Stimulated activated CD4-positive, alpha-beta T cell treated with anti-CD3 and anti-CD28 coated beads, Interleukin-15, amount 100 ng/mL, for 48 hours (primary cell): ENCODE results near the gene TADA3.

Experiments used
- DNase-seq, 2 donors: peaks; one replicate each; pipeline ENCODE4 v3.0.0-alpha.2; 2020; ENCODE audit warnings: low read depth in 2 of 2

Gene TADA3

DNA sequence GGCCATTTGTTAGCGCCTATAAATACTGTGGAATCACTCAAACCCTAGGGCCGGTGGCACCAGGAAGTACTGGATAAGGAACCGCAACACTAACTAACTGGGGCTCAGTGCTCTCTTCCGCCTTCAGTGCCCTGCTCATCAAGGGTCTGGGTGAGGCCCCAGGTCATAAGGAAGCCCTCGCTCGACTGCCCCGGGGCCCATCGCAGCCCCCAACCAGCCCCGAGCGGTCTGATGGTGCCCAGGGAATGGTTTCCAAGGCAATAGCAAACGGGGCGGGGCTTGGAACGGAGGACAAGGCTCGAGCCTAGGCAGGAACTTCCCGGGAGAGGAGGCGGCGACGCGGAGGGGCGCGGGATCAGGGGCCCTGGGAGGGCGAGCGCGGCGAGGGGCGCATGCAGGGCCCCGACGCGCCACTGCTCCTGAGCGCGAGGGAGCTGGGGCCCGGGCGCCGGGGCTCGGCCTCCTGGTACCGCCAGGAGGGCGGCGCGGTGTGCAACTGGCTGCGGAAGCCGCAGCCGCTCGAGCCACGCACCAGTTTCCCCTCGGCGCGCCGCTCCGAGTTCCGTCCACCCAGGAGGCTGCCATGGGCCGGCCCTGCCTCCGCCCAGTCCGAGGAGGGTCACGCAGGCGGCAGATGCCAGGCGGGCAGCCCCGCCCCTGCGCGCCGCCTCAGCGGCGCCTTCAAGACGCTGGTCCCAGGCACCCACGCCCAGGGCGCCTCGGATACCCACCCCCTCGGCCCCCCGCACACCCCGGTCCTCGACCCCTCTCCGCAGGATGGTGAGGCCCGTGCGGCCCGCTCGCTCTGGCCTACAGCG lies 17.6 kb upstream of the TADA3 start, which contains the start of gene TTLL3:
TSS of gene TTLL3 (plus strand) at position 648 of the 818 bp plus-strand sequence. CDS start 400 bp downstream, outside the sequence.
- DNase-seq = no peak

DNA sequence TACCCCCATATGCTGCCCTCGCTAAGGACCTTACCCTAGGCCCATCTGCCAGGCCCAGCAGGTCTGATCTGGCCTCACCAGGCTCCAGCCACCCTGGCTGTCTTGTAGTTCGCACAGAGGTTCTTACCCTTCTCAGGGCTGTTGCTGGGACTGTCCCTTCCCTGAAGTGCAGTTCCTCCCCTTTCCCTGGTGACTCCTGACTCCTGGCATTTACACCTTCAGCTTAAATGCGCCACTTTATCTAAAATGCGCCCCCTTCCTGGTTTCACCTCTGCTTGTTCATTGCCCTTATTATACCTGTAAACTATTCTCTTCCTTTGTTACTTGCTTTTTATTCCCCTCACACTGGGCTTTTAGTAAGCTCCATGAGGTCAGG lies 17.0 kb upstream of the TADA3 start:
- no peak for DNase-seq

DNA sequence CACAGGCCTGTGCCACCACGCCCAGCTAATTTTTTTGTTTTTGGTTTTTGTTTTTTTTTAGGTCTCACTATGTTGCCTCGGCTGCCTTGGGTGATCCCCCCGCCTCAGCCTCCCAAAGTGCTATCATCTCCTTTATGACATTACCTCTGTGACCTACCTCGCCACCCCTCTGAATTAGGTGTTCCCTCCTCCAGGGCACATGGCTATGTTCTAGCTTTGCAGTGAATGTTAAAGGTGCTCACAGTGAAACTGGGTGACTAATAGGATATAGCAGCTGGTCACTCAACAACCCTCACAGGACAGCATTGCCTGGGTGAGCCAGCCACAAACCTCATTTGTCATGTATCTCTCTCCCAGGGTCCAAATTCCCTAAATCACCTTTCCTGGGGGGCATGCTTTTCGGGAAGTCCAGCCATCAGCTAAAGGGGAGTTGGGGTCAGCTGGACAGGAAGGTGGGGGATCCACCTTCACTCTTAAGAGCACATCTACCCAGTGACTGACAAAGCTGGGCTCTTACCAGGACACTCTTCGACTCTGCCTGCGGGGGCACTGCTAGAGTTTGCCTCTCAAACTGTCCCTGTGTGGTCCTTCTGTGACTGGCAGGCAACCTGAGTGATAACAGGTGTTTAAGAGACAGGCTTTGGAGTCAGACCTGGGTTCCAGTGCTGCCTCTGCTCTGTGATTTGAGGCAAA lies 16.2 kb upstream of the TADA3 start:
- DNase-seq = peak in 1 of 2 donors; percentile 58

DNA sequence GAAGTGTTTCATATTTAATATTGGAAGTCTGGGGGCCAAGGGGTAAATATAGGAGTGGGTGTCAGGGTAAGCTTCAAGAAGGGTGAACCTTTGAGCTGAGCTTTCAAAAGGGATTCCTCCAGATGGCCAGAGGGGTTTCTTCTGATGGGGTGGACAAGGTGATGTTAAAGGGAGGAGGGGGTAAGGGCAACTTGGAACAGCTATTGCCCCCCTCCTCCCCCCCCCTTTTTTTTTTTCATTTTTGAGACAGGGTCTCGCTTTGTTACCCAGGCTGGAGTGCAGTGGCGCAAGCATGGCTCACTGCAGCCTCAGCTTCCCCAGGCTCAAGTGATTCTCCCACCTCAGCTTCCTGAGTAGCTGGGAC lies 15.7 kb upstream of the TADA3 start:
- no peak for DNase-seq

DNA sequence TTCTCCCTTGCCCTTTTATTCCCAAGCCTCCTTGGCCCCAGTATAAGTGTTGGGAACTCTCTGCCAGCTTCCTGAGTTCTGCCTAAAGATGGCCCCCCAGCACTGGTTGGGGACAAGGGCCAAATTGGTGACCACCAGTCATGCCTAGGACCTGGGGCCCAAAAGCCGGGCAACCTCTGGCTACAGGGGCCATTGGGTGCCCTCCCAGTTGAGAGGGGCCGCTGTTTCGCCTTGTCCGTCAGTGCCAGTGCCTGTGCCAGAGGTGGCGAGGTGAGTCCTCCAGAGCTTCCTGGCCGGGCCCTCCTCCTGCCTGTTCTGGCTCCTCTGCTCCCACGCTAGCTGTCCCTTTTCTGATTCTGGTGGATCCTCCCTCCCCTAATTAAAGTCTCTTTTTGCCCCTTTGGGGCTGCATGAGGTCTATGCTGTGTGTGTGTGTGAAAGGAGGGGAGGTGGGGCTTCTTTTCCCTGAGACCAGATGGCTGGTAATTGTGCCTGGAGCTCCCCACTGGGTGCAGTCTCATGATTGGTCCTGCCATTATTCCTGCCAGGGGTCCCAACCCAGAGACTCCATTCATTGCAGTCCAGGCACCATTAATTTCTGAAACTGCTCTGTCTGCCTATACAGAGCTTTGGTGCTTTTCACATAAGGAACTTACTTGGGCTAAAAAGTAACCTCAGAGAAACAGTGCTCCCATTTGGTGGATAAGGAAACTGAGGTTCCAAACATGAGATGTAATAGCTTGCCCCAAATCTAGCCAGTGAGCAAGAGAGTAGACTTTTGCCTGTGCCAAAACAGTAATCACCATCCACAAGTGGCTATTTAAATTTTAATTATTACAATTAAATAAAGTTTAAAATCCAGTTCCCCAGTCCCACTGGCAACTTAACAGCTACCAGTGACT lies 14.7 kb upstream of the TADA3 start:
- DNase-seq = no peak

DNA sequence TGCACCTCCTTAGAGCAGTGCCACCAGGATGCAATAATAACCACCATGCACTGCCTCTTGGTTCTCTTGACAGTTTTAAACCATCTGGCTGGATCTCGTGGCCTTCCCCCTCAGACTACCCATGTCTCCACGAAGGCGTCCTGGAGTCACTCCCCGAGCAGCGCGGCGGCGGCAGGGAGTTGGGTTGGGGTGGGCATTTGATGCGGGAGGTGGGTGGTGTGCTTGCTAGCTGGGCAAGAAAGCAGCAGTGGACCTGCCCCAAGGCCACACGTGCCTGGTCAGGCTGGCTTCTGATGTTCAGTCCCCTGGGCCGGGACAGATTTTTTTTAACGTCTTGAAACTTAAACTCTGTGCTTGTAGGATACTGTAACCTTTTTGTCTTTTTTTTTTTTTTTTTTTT lies 13.9 kb upstream of the TADA3 start:
- no peak for DNase-seq

DNA sequence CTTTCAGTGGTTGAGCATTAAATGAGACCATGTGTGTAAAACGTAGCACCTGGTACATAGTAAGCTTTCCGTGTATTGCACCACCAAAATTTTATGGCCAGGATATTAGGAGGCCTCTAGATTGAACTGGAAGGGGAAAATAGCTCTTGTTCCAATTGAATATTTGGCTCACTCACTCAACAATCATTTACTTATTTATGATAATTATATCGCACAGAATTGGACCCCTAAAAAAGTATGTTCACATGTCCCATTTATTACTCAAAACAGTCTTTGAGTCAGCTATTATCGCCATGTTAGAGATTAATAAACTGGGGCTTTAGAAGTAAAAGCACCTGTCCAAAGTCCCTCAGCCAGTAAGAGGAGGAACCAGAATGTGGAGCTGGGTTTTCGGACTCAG lies 12.7 kb upstream of the TADA3 start:
- no peak for DNase-seq

DNA sequence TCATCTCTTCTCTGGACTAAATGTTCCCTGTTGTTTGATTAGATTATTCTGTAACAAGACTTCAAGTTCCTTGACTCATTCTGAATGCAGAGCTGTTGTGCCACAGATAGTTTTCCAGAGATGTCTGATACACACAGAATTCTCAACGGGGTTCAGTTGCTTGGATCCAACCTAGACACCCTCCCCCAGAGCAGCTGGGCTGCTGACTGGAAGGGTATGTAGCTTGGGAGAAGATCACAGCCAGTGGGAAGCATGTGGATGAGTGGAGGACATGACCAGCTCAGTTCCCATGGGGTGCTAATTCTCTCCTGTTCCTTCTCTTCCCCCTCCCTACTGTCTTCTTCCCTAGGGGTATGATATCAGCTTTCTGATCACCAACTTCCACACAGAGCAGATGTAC lies 11.2 kb upstream of the TADA3 start:
- no peak for DNase-seq

DNA sequence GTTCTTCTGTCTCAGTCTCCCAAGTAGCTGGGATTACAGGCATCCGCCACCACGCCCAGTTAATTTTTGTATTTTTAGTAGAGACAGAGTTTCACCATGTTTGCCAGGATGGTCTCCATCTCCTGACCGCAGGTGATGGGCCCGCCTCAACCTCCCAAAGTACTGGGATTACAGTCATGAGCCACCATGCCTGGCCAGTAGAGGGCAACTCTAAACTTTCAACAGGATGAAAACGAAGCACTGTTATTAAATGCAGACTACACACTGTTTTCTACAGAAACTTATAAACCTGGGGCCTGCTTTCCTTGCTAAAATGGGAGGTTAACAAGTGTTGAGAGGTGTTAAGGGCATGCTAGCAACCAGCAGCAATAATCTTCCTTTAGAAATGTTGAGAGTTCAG lies 8.3 kb upstream of the TADA3 start:
- DNase-seq = no peak

DNA sequence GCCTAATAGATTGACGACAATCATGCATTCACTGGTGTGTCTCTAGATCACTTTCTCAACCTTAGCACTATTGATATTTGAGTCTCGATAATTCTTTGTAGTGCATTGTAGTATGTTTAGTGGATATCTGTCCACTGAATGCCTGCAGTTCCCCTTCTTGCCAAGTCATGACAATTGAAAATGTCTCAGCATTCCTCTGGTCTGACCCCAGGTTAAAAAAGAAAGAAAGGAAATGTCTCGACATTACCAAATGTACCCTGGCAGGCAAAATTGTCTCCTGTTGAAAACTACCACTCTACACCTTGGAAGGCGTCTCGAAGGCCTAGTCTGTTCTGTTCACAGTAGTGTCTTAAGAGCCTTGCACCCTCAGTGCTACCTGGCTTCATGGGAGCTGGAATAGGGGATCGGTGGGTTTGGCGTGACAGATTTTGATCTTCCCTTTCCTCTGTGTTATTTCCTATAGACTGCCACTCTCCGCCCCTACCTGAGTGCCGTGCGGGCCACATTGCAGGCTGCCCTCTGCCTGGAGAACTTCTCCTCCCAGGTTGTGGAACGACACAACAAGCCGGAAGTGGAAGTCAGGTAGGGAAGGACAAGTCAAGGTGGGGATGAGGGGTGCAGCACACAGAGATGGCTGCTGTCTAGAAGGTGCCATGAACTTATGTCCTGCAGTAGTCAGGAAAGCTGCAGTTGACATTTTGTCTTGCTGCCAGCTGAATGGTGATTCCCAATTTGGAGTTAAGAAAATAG lies 5.1 kb upstream of the TADA3 start:
- DNase-seq = no peak

DNA sequence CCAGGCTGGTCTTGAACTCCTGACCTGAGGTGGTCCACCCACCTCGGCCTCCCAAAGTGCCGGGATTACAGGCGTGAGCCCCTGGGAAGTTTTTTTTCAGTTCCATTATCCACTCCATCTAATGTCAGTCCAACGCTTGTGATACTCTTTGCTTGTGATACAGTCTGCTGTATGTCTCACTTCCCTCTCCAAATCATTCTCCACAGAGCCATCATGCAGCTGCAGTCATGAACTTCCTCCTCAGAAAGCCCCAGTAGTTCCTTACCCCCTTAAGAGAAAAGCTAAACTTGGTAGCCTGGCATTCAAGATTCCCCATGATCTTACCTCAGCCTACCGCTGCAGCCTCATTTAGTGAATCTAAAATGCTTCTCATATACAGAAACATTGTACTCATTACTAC lies 2.9 kb upstream of the TADA3 start:
- no peak for DNase-seq

DNA sequence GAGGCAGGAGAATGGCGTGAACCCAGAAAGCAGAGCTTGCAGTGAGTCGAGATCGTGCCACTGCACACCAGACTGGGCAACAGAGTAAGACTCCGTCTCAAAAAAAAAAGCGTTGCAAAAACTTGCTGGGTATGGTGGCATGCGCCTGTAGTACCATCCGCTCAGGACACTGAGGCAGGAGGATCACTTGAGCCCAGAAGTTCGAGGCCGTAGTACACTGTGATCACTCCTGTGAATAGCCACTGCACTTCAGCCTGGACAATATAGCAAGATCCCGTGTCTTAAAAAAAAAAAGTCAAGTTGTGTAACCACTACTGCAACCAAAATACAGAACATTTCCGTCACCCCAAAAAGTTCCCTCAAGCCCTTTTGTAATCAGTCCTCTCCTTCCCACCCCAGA lies 2.1 kb upstream of the TADA3 start:
- DNase-seq = no peak

DNA sequence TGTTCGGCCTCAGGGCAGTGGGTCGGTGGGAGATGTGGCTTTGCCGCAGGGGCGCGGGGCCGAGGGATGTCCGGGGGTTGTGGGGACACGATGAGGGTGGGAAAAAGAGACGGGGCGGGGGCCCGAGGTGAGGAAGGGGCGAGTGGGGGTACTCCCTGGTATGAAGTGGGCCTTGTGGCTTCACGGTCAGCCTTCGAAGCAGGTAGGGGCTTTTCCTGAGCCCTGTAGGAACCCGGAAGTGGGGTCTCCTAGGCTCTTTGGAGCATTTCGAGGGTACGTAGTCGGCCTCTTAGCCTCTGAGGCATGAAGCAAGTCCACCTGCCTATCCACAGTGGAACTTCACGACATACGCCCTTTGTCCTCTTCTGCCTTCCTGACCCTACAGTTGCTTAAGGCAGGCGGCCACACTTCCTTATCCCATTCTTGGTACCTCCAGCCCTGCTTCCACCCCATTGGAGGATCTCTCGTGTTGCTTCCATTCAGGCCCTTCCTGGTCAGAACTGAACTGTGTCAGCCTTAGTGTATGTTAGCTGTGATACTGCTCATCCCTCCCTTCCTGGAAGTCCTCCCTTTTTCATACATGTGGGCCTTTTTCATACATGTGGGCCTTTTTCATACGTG lies 998 bp upstream of the TADA3 start:
- no peak for DNase-seq

DNA sequence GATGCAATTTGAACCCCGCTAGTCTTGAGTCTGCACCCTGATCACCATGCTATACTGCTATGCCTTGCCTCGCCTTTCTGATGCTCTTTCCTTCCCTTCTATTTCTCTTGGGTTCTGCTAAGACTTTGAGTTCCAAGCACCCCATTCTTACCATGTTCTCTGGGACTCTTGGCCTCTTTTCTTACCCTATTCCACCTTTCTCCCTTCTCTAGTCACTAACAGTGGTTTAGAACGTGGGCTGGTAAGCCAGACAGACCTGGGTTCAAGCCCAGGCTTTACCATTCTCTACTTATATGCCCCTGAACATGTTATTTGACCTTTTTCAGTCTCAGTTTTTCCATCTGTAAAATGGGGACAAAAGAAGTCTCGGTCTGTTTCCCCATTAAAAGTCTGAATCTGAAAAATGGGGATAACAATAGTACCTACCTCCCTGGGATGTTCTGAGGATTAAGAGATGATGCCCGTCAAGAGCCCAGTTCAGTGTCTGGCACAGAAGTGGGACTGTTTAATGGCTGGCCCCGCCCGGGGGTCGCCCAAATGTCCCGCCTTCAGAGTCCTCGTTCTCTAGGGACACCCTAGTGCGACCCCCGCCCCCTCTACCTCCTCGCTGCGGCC lies 376 bp downstream of the TADA3 start:
- no peak for DNase-seq

DNA sequence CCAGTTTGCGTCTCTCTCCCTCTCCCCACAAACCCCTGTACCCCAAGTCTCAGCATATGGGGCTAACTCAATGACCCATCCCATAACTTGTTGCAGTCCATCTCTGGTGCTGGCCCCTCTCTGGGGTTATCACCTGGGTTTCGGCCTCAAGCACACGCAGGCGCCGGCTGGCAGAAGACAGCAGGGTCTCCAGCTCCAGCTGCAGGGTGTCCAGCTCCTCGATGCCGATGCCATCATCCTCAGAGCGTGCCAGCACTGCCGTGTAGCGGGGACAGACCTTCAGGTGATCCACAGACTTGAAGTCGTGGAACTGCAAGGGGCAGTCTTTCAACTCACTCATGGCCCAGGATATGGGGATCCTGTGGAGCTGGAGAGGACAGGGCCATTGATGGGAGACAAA lies 1.1 kb downstream of the TADA3 start:
- DNase-seq = no peak

DNA sequence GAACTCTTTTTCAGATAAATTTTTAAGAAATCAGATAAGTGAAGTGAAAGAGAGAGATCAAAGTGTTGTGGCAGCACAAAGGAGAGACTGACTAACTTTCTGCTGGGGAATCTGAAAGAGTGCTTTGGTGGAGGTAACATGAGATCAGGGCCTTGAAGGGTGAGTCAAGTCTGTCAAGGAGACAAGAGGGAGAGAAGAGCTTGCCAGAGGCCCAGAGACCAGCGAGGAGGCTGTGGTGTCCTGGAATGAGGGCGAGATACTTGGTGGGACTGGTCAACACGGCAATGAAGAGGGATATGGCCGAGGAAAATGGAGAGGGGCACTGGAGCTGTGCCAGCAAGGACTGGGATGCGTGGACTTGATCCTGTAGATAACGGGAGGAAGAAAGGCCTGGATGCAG lies 4.6 kb downstream of the TADA3 start:
- DNase-seq = peak in 1 of 2 donors; percentile 41

DNA sequence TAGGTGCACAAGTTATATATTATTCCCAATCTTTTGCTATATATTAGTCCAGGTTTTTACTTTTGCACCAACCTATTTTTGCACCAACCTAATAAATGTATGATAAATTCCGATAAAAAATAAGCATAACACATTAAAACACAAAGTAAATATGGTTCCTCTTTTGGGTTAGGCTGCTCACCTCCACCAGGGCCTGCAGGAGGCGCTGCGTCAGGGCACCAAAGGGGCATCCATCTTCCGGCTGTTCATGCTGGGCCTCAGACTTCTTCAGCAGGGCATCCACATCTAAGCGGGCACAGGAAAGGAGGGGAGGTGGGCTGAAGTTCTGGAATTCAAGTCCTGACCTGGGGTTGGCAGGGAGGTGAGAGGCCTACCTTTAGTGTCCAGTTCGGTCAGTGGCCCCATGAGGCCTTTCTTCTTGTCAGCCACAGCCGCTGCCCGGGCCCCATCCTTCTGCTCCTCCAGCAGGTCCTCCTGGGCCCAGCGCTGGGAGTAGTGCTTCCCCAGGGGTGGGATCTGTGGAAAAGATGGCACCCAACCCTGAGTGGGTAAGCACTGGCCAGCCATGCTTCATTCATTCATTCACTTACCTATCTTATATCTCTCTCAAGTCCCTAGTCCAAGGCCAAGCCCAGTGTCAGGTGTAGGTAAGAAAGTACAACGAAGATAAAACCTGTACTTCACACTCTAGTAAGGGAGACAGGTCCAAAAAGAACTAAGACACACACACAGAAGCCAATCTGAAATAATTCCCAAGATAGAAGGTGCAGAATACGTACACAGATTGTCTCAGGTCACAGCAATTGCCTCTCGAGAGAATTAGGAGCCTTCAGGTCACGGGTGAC lies 5.2 kb downstream of the TADA3 start:
- no peak for DNase-seq

DNA sequence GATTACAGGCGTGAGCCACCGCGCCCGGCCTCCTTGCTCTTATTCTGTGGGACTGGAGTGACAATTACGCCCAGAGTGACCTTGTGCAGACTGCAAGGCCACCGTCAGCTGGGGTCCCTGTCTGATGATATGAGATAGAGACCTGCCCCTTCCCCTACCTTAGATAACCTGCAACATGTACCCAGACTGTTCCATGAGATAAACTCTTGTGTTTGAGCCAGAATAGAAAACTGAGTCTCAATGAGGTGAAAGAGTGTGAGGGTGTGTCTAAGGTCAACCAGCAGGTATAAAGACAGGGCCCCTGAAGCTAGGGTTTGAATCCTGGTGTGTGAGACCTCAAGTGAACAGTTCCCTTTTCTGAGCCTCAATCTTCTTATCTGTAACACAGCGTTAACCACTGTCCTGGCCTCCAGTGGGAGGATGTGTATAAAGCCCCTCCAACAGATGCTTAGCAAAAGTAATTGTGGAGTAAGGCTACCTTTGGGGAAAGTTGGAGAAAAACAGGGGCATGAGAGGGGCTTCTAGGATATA lies 6.0 kb downstream of the TADA3 start:
- no peak for DNase-seq

DNA sequence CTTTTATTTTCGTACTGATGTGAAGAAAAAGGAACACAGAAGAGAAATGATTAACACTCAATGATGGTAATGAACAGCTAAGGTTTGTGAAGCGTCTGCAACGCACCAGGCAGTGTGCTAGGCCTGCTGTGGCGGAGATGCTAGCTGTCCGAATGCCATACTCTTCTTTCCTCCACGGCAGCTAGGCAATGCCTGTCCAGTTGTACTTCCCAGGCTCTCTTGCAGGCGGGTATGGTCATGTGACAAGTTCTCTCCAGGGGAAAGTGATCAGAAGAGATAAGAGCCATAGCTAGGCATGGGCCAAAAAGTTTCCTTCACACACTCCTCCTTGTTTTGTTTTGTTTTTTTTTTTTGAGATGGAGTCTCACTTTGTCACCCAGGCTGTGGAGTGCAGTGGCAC lies 6.7 kb downstream of the TADA3 start:
- DNase-seq = no peak

DNA sequence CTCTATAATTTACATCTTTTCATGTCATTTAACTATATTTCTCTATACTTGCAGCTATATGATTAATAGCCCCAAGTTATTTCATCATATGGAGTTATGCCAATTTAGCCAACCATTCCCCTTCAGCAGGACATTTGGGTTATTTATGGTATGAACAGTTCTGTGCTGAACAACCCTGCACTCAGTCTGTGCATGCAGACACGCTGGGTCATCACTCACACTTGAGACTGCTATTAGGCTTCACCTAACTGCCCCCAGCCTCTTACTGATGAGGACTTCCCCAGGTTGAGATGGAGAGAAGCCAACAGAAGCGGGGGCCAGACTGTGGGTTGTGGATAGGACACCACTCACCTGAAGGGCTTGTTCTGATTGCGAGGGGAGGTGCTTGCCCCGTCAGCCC lies 7.3 kb downstream of the TADA3 start:
- DNase-seq = no peak
